ENCODE measurements around the gene DIABLO. TPM values are rescaled to one million over a fixed set of nuclear protein-coding genes. Genes with fewer than 3 reads are reported as not detected.

Gene DIABLO
- total RNA-seq, 1 donor from 2014 or later = 78.5 TPM

DNA sequence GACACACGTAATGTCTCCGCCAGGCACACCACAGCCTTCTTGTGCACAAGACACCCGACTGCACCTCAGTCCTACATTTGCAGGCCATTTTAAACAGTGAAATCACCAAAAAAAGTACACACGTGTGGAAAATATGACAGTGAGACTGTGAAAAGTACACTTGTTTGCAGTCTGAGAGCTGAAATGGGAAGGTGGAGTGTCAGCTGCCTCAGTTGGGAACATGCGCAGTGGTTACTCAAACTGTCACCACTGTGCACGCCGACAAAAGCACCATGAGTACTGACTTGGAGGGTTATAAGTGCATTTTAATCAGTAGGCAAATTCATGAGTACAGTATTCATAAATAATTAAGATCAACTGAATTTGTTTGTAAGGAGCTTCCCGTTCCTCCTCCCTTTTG lies 24.7 kb upstream of the DIABLO start:
- TF ChIP-seq, protein P1, sequence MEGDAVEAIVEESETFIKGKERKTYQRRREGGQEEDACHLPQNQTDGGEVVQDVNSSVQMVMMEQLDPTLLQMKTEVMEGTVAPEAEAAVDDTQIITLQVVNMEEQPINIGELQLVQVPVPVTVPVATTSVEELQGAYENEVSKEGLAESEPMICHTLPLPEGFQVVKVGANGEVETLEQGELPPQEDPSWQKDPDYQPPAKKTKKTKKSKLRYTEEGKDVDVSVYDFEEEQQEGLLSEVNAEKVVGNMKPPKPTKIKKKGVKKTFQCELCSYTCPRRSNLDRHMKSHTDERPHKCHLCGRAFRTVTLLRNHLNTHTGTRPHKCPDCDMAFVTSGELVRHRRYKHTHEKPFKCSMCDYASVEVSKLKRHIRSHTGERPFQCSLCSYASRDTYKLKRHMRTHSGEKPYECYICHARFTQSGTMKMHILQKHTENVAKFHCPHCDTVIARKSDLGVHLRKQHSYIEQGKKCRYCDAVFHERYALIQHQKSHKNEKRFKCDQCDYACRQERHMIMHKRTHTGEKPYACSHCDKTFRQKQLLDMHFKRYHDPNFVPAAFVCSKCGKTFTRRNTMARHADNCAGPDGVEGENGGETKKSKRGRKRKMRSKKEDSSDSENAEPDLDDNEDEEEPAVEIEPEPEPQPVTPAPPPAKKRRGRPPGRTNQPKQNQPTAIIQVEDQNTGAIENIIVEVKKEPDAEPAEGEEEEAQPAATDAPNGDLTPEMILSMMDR (conservative IDR thresholded peaks at IDR 0.05) = no peak

DNA sequence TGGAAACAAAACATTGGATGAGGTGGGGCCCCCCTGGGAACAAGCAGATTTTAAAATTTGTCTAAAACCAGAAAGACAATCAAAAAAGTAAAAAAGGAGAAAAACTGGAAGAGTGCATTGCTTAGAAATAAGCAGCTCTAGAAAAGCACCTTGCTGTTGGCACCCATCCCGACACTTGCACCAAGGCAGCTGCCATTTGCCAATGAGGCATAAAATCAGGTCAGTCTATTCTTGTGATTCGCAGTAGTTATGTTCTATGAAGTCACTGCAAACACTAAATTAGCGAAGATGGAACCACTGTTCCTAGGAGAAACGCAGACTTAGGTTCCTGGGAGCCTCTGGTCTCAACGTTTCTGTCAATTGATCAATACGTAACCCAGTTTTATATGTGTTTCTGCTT lies 24.2 kb upstream of the DIABLO start:
- no peak overlapping the region for H3K4me3 Mint-ChIP-seq
- no peak overlapping the region for H3K27ac Mint-ChIP-seq (ENCODE audit: unreplicated experiment)
- TF ChIP-seq, protein P1 (conservative IDR thresholded peaks at IDR 0.05) = no peak
- H3K27me3 Mint-ChIP-seq (ENCODE audit: low read depth) = no peaks in the 10 kb centered on the region
- DNase-seq (ENCODE audit: low read depth, low spot score) = no peak
- H3K36me3 Mint-ChIP-seq (ENCODE audit: low read depth) = no peaks in the 10 kb centered on the region
- H3K9me3 Mint-ChIP-seq = no peaks in the 10 kb centered on the region
- no peaks in the 10 kb centered on the region for H3K4me1 Mint-ChIP-seq

More for the DNA sequence above, 24.7 kb upstream of the DIABLO start:
- no peaks in the 10 kb centered on the region for H3K27me3 Mint-ChIP-seq (ENCODE audit: low read depth)
- no peaks in the 10 kb centered on the region for H3K9me3 Mint-ChIP-seq
- DNase-seq (ENCODE audit: low read depth, low spot score) = no peak
- H3K4me1 Mint-ChIP-seq = no peaks in the 10 kb centered on the region
- no peak overlapping the region for H3K27ac Mint-ChIP-seq (ENCODE audit: unreplicated experiment)
- no peaks in the 10 kb centered on the region for H3K36me3 Mint-ChIP-seq (ENCODE audit: low read depth)
- H3K4me3 Mint-ChIP-seq = no peak overlapping the region

DNA sequence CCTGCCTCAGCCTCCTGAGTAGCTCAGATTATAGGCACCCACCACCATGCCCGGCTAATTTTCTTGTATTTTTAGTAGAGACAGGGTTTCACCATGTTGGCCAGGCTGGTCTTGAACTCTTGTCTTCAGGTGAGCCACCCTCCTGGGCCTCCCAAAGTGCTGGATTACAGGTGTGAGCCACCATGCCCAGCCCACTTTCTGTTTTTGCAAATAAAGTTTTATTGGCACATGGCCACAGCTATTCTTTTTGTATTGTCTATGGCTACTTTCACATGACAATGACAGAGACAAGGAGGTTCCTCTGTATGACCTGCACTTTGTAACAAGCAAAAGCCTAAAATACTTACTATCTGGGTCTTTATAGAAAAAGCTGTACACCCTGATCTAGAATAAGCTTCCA lies 19.7 kb upstream of the DIABLO start:
- no peaks in the 10 kb centered on the region for H3K27me3 Mint-ChIP-seq (ENCODE audit: low read depth)
- no peak for DNase-seq (ENCODE audit: low read depth, low spot score)

DNA sequence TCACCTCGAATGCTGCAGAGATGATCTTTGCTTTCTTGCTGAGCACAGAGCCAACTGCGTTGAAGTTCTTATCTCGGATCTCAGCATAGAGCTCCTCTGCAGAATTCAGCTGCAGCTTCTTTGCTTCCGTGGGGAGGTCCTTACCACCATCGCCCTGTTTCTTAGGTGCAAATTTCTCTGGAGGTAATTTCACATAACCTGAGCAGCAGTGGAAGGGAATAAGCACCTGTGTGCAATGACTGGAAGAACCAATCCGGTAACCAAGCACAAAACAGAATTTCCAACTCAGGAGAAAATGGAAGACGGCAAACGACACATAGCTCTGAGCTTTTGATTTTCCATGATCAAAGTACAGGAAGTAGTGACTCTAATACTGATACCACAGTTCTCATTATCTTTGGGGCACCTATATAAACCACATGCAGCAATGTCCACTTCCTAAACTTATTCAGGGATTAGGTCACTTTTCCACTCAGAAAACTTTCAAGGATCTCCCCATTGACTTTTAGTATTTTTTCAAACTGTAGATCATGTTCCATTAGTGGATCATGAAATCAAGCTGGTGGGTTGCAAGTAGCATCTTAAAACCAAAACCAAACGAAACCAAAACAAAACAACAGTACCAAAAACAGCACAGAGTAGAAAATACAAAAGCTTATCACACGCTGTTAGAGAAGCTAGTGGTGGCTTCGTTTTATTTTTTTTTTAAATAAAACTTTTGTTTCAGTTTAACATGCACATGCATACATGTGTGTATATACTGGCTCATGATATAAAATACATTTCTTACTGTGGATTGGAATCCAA lies 18.9 kb upstream of the DIABLO start:
- H3K27me3 Mint-ChIP-seq (ENCODE audit: low read depth) = no peaks in the 10 kb centered on the region
- H3K4me1 Mint-ChIP-seq = no peaks in the 10 kb centered on the region
- H3K36me3 Mint-ChIP-seq (ENCODE audit: low read depth) = peaks cover 4% of the 10 kb centered on the region
- no peak for DNase-seq (ENCODE audit: low read depth, low spot score)
- TF ChIP-seq, protein P1 (conservative IDR thresholded peaks at IDR 0.05) = no peak
- H3K27ac Mint-ChIP-seq (ENCODE audit: unreplicated experiment) = no peak overlapping the region
- no peak overlapping the region for H3K4me3 Mint-ChIP-seq
- no peaks in the 10 kb centered on the region for H3K9me3 Mint-ChIP-seq

More for the DNA sequence above, 19.7 kb upstream of the DIABLO start:
- H3K36me3 Mint-ChIP-seq (ENCODE audit: low read depth) = peaks cover 4% of the 10 kb centered on the region
- no peak overlapping the region for H3K4me3 Mint-ChIP-seq
- no peaks in the 10 kb centered on the region for H3K4me1 Mint-ChIP-seq
- no peak overlapping the region for H3K27ac Mint-ChIP-seq (ENCODE audit: unreplicated experiment)
- H3K9me3 Mint-ChIP-seq = no peaks in the 10 kb centered on the region
- TF ChIP-seq, protein P1 (conservative IDR thresholded peaks at IDR 0.05) = no peak

DNA sequence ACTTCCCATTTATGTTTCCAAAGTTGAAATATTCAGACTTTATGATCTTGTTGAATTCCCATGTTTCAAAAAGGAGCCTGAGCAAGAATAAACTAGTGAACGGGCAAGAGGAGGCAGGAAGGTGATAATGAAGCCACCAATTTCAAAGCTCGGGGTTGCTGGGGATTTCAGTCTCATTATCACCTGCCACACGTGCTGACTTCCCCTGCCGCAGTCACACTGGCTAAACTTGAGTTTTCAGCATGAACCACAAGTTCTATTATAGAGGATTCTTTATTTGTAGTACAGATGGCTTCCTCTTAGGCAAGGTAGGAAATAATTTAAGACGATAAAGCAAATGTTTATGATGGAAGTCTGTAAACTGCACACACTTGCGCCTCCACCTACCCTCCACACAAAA lies 18.1 kb upstream of the DIABLO start:
- TF ChIP-seq, protein P1 (conservative IDR thresholded peaks at IDR 0.05) = no peak
- no peak overlapping the region for H3K27ac Mint-ChIP-seq (ENCODE audit: unreplicated experiment)
- no peaks in the 10 kb centered on the region for H3K4me1 Mint-ChIP-seq
- H3K9me3 Mint-ChIP-seq = no peaks in the 10 kb centered on the region
- no peak overlapping the region for H3K4me3 Mint-ChIP-seq
- H3K36me3 Mint-ChIP-seq (ENCODE audit: low read depth) = peaks cover 4% of the 10 kb centered on the region
- no peak for DNase-seq (ENCODE audit: low read depth, low spot score)
- H3K27me3 Mint-ChIP-seq (ENCODE audit: low read depth) = no peaks in the 10 kb centered on the region
